ENCODE results near the gene LARGE1. TPM values are rescaled to one million over a fixed set of nuclear protein-coding genes. Genes with fewer than 3 reads are reported as not detected.

The LARGE1 gene
- total and polyA plus RNA-seq, 2 donors (not counting 1 experiment from before 2014, with no cell fraction given): 14.1 to 19.2 TPM

- peaks cover 12% of the 10 kb centered on the region for H3K4me1 ChIP-seq (ENCODE audit: control insufficient read depth, extremely low read depth, insufficient read depth, low read length)
- H2AFZ ChIP-seq (ENCODE audit: low read length): no peak overlapping the region
- H4K20me1 ChIP-seq (ENCODE audit: control insufficient read depth, extremely low read depth, insufficient read depth, low read length): no peaks in the 10 kb centered on the region
- TF ChIP-seq, protein P1, sequence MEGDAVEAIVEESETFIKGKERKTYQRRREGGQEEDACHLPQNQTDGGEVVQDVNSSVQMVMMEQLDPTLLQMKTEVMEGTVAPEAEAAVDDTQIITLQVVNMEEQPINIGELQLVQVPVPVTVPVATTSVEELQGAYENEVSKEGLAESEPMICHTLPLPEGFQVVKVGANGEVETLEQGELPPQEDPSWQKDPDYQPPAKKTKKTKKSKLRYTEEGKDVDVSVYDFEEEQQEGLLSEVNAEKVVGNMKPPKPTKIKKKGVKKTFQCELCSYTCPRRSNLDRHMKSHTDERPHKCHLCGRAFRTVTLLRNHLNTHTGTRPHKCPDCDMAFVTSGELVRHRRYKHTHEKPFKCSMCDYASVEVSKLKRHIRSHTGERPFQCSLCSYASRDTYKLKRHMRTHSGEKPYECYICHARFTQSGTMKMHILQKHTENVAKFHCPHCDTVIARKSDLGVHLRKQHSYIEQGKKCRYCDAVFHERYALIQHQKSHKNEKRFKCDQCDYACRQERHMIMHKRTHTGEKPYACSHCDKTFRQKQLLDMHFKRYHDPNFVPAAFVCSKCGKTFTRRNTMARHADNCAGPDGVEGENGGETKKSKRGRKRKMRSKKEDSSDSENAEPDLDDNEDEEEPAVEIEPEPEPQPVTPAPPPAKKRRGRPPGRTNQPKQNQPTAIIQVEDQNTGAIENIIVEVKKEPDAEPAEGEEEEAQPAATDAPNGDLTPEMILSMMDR (conservative IDR thresholded peaks at IDR 0.05 in 1 of 2, IDR thresholded peaks at IDR 0.05 in 1 of 2; ENCODE audit: low read depth in 1 of 2, low read length in 2 of 2): no peak
- no peak for TF ChIP-seq EZH2 (IDR thresholded peaks at IDR 0.05; ENCODE audit: low read length, missing control alignments)
- H3K4me3 ChIP-seq (replicated peaks in 1 of 4; ENCODE audit: control extremely low read depth in 1 of 4, insufficient read depth in 1 of 4, low read depth in 3 of 4, low read length in 4 of 4): no peak overlapping the region
- DNase-seq (ENCODE audit: low read depth in 2 of 2): peak in 1 of 2 donors; percentile 68
- H3K36me3 ChIP-seq (ENCODE audit: control insufficient read depth, insufficient read depth, low read length): no peaks in the 10 kb centered on the region
- no peak overlapping the region for H3K9ac ChIP-seq (ENCODE audit: insufficient read depth, low read length)
- H3K27ac ChIP-seq (ENCODE audit: insufficient read depth, low read length): no peak overlapping the region
- H3K27me3 ChIP-seq (ENCODE audit: control insufficient read depth, insufficient read depth, low read length): no peaks in the 10 kb centered on the region
- H3K79me2 ChIP-seq (ENCODE audit: control insufficient read depth, insufficient read depth, low read length): peaks cover 4% of the 10 kb centered on the region
- H3K9me3 ChIP-seq (ENCODE audit: control insufficient read depth, insufficient read depth, low read depth, low read length): no peaks in the 10 kb centered on the region
- H3K4me2 ChIP-seq (ENCODE audit: extremely low read depth, insufficient read depth, low read length): no peak overlapping the region
Observed at GRCh38 chr22:33848251-33848650, 72.0 kb downstream of the LARGE1 start.

- Histone ChIP-seq H2AFZ (ENCODE audit: low read length) (peak overlapping the region; percentile 56), H3K27me3 (ENCODE audit: control insufficient read depth, insufficient read depth, low read length) (no peaks in the 10 kb centered on the region), H3K9ac (ENCODE audit: insufficient read depth, low read length) (no peak overlapping the region), H4K20me1 (ENCODE audit: control insufficient read depth, extremely low read depth, insufficient read depth, low read length) (no peaks in the 10 kb centered on the region), H3K27ac (ENCODE audit: insufficient read depth, low read length) (no peak overlapping the region), H3K4me2 (ENCODE audit: extremely low read depth, insufficient read depth, low read length) (peak overlapping the region; percentile 16), H3K4me1 (ENCODE audit: control insufficient read depth, extremely low read depth, insufficient read depth, low read length) (no peaks in the 10 kb centered on the region), H3K4me3 (replicated peaks in 1 of 4; ENCODE audit: control extremely low read depth in 1 of 4, insufficient read depth in 1 of 4, low read depth in 3 of 4, low read length in 4 of 4) (no peak overlapping the region), H3K36me3 (ENCODE audit: control insufficient read depth, insufficient read depth, low read length) (no peaks in the 10 kb centered on the region), H3K9me3 (ENCODE audit: control insufficient read depth, insufficient read depth, low read depth, low read length) (no peaks in the 10 kb centered on the region), H3K79me2 (ENCODE audit: control insufficient read depth, insufficient read depth, low read length) (no peaks in the 10 kb centered on the region)
- TF ChIP-seq, protein P1 (conservative IDR thresholded peaks at IDR 0.05 in 1 of 2, IDR thresholded peaks at IDR 0.05 in 1 of 2; ENCODE audit: low read depth in 1 of 2, low read length in 2 of 2): no peak
- TF ChIP-seq EZH2 (IDR thresholded peaks at IDR 0.05; ENCODE audit: low read length, missing control alignments): no peak
- DNase-seq (ENCODE audit: low read depth in 2 of 2): no peak
Observed at GRCh38 chr22:33844273-33844672, 76.0 kb downstream of the LARGE1 start.

- Histone ChIP-seq H3K4me1 (ENCODE audit: control insufficient read depth, extremely low read depth, insufficient read depth, low read length) (no peaks in the 10 kb centered on the region), H3K79me2 (ENCODE audit: control insufficient read depth, insufficient read depth, low read length) (no peaks in the 10 kb centered on the region), H3K4me3 (replicated peaks in 1 of 4; ENCODE audit: control extremely low read depth in 1 of 4, insufficient read depth in 1 of 4, low read depth in 3 of 4, low read length in 4 of 4) (no peak overlapping the region), H3K36me3 (ENCODE audit: control insufficient read depth, insufficient read depth, low read length) (no peaks in the 10 kb centered on the region), H3K4me2 (ENCODE audit: extremely low read depth, insufficient read depth, low read length) (no peak overlapping the region), H3K27ac (ENCODE audit: insufficient read depth, low read length) (no peak overlapping the region), H4K20me1 (ENCODE audit: control insufficient read depth, extremely low read depth, insufficient read depth, low read length) (no peaks in the 10 kb centered on the region), H3K27me3 (ENCODE audit: control insufficient read depth, insufficient read depth, low read length) (no peaks in the 10 kb centered on the region), H3K9me3 (ENCODE audit: control insufficient read depth, insufficient read depth, low read depth, low read length) (no peaks in the 10 kb centered on the region), H2AFZ (ENCODE audit: low read length) (no peak overlapping the region), H3K9ac (ENCODE audit: insufficient read depth, low read length) (no peak overlapping the region)
- DNase-seq (ENCODE audit: low read depth in 2 of 2): no peak
- TF ChIP-seq, protein P1 (conservative IDR thresholded peaks at IDR 0.05 in 1 of 2, IDR thresholded peaks at IDR 0.05 in 1 of 2; ENCODE audit: low read depth in 1 of 2, low read length in 2 of 2): no peak
- TF ChIP-seq EZH2 (IDR thresholded peaks at IDR 0.05; ENCODE audit: low read length, missing control alignments): no peak
Observed at GRCh38 chr22:33842421-33843094, 77.7 kb downstream of the LARGE1 start.

Measured in fibroblast of lung (primary cell).